HG03520 (cell line): Measurements from ENCODE around the gene CHCHD6.
A peak's percentile ranks its signal among the peaks of the same experiment; 100 is the strongest.

Source experiments
- ATAC-seq: cut with Tn5 transposase; IDR thresholded peaks from one replicate; pipeline ENCODE4 v1.9.1; 2021; ENCODE audit warnings: mild to moderate bottlenecking, moderate library complexity; ENCODE audit not compliant: unreplicated experiment

Gene CHCHD6

DNA sequence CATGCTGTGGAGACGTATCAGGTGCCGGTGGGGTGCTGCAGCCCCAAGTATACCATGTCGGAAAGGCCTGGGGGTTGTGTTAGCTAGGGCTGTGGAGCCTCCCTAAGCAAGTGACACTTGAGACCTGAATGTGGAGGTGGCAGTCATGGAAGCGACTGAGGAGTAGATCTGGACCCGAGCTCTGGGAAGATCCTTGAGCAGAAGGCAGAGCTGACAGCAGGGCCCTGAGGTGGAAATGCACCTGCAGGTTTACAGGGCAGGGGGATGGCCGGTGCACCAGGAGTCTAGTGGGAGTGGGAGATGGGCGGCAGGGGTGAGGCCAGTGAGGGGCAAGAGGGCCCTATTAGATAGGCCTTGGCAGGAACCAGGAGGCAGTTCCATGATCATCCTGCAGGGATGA is 187.1 kb downstream of the CHCHD6 start:
- no peak for ATAC-seq

DNA sequence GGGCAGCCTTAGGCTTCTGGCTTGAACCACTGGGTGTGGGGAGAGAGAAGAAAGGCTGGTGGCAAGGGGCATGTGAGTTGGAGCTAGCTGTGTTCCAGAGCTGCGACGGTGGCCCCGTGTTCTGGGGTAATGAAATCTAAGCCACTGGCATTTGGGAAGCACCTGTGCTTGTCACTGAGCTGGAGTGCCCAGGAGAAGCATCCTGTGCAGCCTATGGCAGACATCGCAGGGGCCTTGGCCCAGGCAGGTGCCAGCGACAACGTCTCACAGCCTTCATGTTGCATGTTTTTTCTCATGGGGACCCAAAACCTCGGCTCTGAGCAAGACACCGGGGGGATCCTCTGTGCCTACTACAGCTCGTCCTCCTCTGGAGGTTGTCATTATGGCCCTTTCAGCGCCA is 187.8 kb downstream of the CHCHD6 start:
- ATAC-seq = no peak

DNA sequence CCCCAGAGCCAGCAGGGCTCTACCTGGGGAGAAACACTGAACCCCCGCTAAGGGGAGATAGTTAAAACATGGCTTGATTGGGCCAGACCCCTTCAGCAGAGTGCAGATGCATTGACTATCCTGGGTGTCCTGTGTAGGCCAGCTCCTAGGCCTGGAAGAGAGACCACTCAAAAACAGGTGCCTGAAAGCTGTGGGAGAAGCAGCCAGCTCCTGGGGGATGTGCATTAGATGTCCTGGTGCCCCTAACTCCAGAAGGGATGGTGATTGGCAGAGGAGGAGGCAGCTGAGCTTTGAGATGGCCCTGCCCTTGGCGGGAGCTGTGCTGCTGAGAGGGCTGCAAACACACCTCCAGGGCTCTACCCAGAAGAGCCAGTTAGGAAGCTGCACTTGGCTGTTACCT is 189.6 kb downstream of the CHCHD6 start:
- no peak for ATAC-seq

- ATAC-seq = no peak
Measured at GRCh38 chr3:126894475-126894874, 190.4 kb downstream of the CHCHD6 start.

- ATAC-seq = no peak
Measured at GRCh38 chr3:126895178-126896066, 191.4 kb downstream of the CHCHD6 start.

DNA sequence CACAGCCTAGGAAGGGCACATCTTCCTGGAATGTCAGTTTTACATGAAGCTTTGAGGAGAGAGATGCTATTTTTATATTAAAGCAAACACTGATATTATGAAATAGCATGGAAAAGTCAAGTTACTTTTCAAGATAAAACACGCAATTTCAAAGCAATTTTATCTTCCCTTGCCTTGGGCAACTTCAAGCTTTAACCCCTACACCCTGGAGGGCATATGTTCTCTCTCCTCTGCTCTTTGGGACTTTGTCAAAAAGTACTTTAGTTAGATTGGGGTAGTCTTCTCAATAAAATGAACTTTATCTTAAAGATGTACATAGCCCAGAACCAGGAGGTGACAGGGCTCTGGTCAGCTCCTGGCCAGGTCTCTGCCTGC is 192.0 kb downstream of the CHCHD6 start:
- ATAC-seq = no peak

GRCh38 chr3:126896968-126897367 is 192.9 kb downstream of the CHCHD6 start:
- ATAC-seq = no peak

DNA sequence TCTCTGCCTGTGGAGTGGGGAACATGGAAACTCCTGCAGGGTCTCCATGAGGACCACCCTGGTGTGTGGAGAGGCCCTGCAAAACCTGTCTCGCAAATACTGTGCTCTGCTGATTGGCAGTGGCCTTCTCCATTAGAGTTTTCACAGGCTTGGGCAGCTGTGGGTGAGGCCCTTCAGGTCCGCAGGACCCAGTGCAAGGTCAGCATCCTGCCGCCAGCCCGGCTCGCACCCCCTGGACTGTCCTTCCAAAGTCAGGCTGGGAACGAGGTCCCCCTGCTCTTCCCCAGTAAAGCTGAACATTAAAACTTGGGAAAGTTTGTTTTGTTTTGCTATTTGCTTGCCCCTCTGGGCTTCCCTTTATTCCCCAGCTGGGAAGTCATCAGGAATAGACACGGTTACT is 193.9 kb downstream of the CHCHD6 start:
- ATAC-seq = no peak

GRCh38 chr3:126900859-126901540 is 197.0 kb downstream of the CHCHD6 start:
- ATAC-seq = no peak

DNA sequence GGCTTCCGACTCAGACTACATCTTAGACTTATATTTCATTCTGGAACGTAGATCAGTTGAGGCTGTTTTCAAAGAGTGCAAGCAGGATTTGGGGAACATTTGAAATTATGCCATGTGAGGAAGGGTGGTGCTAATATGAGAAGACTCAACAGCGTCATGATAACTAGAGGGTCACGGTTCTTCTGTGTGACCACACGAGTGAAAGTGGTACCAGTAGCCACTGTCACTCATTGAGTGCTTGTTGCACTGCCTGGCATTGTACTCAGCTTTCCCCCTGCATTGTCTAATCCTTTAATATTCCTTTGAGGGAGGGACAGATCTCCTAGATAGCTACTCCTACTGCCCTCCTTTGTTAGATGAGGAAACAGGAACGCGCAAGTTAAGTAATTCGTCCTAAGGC is 197.6 kb downstream of the CHCHD6 start:
- no peak for ATAC-seq

DNA sequence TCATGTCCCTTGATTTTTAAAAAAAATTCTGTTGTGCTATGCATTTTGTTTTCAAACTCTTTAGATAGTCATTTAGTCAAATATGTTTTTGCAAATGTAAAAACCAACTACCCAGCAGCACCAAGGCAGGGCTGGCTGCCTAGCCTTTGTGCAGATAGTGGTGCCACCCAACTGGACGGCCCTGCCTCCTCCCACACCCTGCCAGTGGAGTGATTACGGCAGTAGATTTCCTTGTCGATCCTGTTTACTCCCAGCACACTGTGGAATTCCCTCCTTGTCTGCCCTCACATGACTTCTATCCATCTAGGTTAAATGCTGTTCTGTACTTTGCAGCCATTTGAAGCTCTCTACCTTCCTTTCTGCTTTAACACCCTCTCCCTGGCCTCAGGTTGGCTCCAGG is 199.5 kb downstream of the CHCHD6 start:
- ATAC-seq = no peak

DNA sequence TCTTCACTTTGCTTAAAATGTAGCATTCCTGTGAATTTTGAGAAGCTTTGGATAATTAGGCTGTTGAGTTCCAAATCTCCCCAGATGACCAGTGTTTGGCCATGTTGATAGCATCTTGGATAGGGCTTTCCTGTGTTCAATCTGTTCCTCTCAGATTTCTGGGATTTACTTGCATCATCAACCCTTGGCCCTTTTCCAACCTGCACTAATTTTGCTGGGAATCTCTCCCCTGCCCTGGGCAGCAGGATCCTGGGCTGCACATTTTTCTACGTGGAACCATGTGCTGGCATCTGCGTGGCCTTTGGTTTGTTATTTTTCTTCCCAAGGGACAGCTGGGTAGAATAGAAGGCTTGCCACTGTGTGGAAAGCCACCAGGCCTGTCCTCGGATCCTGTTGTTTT is 203.5 kb downstream of the CHCHD6 start:
- ATAC-seq = no peak

DNA sequence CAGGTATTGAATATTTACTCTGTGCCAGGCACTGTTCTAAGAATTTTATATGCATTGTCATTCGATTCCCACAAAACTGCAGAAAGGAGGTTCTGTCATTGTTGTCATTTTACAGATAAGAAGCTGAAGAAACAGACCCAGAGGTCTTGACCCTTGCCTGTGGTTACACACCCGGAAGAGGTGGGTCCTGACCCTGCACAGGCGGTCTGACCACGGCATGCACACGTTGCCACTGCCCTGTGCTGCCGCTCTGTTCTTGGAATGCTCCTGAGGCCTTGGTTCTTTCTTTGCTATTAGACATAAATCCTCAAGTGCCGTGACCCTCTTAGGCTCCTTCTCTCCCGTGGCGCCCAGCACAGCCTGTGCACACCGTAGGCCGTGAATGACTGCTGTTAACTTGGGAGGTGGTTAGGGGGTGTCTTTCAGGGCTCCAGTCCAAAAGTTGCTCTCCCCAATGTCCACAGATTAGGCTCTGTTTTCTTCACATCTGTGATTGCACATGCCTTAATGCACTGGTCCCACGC is 204.8 kb downstream of the CHCHD6 start:
- ATAC-seq = no peak

GRCh38 chr3:126910231-126910630 is 206.2 kb downstream of the CHCHD6 start:
- no peak for ATAC-seq

DNA sequence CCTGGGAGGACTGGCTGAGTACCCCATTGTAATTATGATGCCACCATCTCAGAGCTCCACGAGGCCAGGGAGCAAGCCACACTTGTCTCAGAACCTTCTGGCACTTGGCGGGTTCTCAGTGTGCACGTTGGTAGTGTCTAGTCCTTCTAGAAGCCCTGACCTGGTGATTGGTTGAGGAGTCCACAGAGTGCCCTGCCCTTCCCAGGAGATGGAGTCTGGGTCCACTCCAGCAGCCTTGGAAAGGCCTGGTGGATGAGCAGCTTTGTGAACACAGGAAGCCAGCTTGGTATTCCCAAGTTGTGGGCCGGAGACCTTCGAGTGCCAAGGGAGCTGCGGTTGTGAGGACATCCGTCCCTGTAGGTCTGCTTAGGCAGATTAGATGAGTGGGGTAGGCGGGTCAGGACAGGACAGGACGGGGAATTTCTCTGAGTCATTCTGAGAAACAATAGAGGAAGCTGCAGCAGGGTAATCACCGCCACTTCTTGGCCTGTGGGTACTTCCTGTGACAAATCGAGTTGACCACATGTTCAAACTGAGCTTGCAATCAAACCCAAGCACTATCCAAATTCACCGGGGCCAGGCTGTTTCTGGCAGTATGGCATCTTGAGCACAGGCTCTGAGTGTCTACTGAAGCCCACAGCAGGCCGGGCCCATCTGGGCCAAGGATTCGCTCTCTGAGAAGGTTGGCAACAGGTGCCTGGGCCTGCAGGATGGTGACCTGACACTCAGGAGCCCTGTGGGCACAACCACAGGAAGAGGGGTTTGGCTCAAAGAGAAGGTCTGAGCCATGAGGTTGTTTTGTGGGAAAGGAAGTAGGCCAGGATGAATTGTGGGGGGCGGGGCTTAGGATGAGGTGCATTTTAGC is 207.4 kb downstream of the CHCHD6 start:
- peak; percentile 98 for ATAC-seq

GRCh38 chr3:126912027-126912422 is 208.0 kb downstream of the CHCHD6 start:
- ATAC-seq = no peak

DNA sequence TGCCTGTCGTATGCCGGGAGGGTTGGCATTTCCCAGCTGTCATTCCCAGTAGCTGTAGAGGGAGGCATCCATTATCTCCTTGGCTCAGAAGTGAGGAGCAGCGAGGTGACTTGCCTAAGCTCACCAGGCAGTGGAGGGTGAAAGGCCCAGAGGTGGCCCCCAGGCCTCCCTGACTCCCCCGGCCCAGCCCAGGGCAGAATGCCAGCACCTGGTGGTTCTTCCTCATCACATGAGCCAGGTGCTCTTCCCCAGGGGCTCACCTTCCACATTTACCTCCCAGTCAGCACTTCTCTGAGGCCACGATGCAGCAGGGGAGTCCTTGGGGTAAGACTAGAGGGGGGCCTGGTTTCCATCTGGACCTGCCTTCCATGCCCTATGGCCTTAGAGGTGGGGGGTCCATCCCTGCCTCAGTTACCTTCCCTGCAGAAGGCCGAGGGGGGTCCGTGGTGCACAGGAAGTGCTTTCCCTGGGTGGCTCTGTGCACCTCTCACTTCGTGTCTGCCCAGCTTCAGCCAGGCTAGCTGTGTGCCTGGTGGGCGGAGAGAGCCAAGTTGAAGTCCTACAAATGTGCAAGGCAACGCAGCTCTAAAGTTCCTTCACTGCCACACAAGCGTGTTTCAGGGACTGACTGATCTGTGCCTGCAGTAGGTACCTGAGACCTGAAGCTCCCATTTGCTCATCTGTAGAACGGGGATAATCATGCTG is 208.6 kb downstream of the CHCHD6 start:
- ATAC-seq = no peak

GRCh38 chr3:126913524-126913923 is 209.5 kb downstream of the CHCHD6 start:
- no peak for ATAC-seq

- no peak for ATAC-seq
Measured at GRCh38 chr3:126914226-126914625, 210.2 kb downstream of the CHCHD6 start.

DNA sequence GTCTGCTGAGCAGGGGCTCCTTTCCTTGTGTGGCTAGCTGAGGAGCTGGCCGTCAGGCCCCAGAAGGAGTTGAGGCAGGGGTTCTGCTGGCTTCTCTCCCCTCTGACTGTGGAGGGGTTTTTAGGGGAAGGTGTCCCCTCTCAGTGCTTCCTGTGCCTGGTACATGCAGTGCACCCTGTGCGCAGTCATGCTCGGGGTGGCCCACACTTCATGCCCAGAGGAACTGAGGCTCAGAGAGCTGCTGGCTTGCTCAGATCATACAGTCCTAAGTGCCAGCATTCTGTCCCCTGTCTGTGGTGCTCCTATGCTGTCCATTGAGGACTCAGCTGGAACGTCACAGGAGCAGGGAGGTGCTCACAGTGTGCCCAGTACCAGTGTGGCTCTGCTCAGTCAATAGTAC is 211.0 kb downstream of the CHCHD6 start:
- ATAC-seq = no peak

GRCh38 chr3:126916546-126916945 is 212.5 kb downstream of the CHCHD6 start:
- ATAC-seq = no peak
